K562 (cell line): Measurements from ENCODE around the gene BCL2L13. TPM values are rescaled to one million over a fixed set of nuclear protein-coding genes. Genes with fewer than 3 reads are reported as not detected.
A peak's percentile ranks its signal among the peaks of the same experiment; 100 is the strongest.

Experiments
- ATAC-seq: fragments of 200-7000 bp; cut with Tn5 transposase; 3 replicates; pipeline ENCODE4 v1.9.1; 2020; ENCODE audit warnings: moderate library complexity
- BruUV-seq: library from RNA; stranded (reverse); fragments of 400-500 nt; replicated peaks from 2 replicates; lab custom pipeline; 2021; lab: Mats Ljungman, UMichigan
- CTCF ChIA-PET: fragments of 300-600 bp; formaldehyde crosslinking; extraction: SDS; loops from one replicate; lab custom pipeline; 2021; ENCODE audit warnings: low intra/inter-chr PET ratio; lab: Yijun Ruan, JAX
- POLR2A ChIA-PET: fragments of 300-600, 350-650 bp; sonication (Branson Sonifier 250); formaldehyde crosslinking; extraction: SDS; loops from one replicate; lab custom pipeline; 2021; ENCODE audit warnings: antibody characterized with exemption, inconsistent platforms; lab: Yijun Ruan, JAX
- DNase-seq, 4 experiments: peaks; one replicate each; pipeline versions ENCODE4 v3.0.0 to v3.0.0-alpha.2; 2011 to 2018; ENCODE audit warnings: low spot score in 3 of 4, mixed read lengths in 3 of 4; ENCODE audit errors: extremely low read depth in 1 of 4
- FAIRE-seq: peaks from 2 replicates; lab custom pipeline; 2011; peaks lifted over from hg19 to GRCh38; lab: Jason Lieb, UNC
- H2AFZ ChIP-seq: 2 replicates; pipeline ENCODE4 v1.6.0; 2011; ENCODE audit warnings: low read depth, low read length, control low read depth, inconsistent platforms
- H3K27ac ChIP-seq: fragments of 200-600 bp; 3 replicates; pipeline ENCODE4 v1.8.0; 2011; ENCODE audit warnings: low read depth, mild to moderate bottlenecking, control low read depth, inconsistent platforms, low read length, moderate library complexity, mixed read lengths; ENCODE audit errors: extremely low read depth
- H3K27me3 ChIP-seq, 2 experiments: fragments of 300-600 bp in 1 of 2; 2 replicates in 1 of 2; 3 replicates in 1 of 2; pipeline versions ENCODE4 v1.6.0 to v1.8.0; 2011; ENCODE audit warnings: inconsistent platforms in 2 of 2, low read length in 2 of 2, mild to moderate bottlenecking in 1 of 2, mixed read lengths in 1 of 2, moderate library complexity in 1 of 2; ENCODE audit not compliant: control insufficient read depth in 2 of 2, insufficient read depth in 2 of 2
- H3K36me3 ChIP-seq: fragments of 300-600 bp; 3 replicates; pipeline ENCODE4 v1.8.0; 2011; ENCODE audit warnings: mild to moderate bottlenecking, low read length, inconsistent platforms; ENCODE audit not compliant: control insufficient read depth, insufficient read depth
- H3K4me1 ChIP-seq, 2 experiments: fragments of 200-600 bp in 1 of 2; replicated peaks in 1 of 2; 2 replicates in 1 of 2; 3 replicates in 1 of 2; pipeline versions ENCODE4 v1.5.1 to v1.8.0; 2011; ENCODE audit warnings: inconsistent platforms in 2 of 2, low read length in 2 of 2, mild to moderate bottlenecking in 1 of 2, mixed read lengths in 1 of 2, moderate library complexity in 1 of 2; ENCODE audit not compliant: control insufficient read depth in 2 of 2, insufficient read depth in 2 of 2
- H3K4me2 ChIP-seq: 2 replicates; pipeline ENCODE4 v1.6.1; 2011; ENCODE audit warnings: low read length, control low read depth, inconsistent platforms, mixed read lengths; ENCODE audit not compliant: insufficient read depth
- H3K4me3 ChIP-seq: fragments of 200-600 bp; sonication (generic), shearing (Covaris generic); 2 replicates; pipeline ENCODE4 v1.5.1; 2016; ENCODE audit warnings: control low read depth, inconsistent platforms
- H3K79me2 ChIP-seq: fragments of 200-600 bp; 3 replicates; pipeline ENCODE4 v1.8.0; 2011; ENCODE audit warnings: low read length, inconsistent platforms; ENCODE audit not compliant: control insufficient read depth, insufficient read depth
- H3K9ac ChIP-seq, 2 experiments: 2 replicates each; pipeline versions ENCODE4 v1.6.0 to v1.6.1; 2011; ENCODE audit warnings: low read depth in 2 of 2, low read length in 2 of 2, control low read depth in 1 of 2, inconsistent platforms in 1 of 2, mild to moderate bottlenecking in 1 of 2, mixed read lengths in 1 of 2; ENCODE audit not compliant: insufficient read depth in 1 of 2
- H3K9me1 ChIP-seq: one replicate; pipeline ENCODE4 v1.6.0; 2011; ENCODE audit warnings: inconsistent platforms, mild to moderate bottlenecking, low read length, moderate library complexity; ENCODE audit not compliant: control insufficient read depth, insufficient read depth
- H3K9me3 ChIP-seq: replicated peaks from 2 replicates; pipeline ENCODE4 v1.5.1; 2011; ENCODE audit warnings: low read depth, low read length, inconsistent platforms; ENCODE audit not compliant: control insufficient read depth, insufficient read depth
- H4K20me1 ChIP-seq: replicated peaks from 2 replicates; pipeline ENCODE4 v1.6.1; 2011; ENCODE audit warnings: low read length, inconsistent platforms, mixed read lengths; ENCODE audit not compliant: control insufficient read depth, insufficient read depth
- CREM ChIP-seq: IDR thresholded peaks from 2 replicates; pipeline ENCODE4 v1.6.1; 2014; ENCODE audit warnings: antibody characterized with exemption, low read depth
- ESRRA ChIP-seq: fragments of 450-650 bp; IDR thresholded peaks from 2 replicates; pipeline ENCODE4 v1.6.1; 2014; ENCODE audit warnings: low read depth, mild to moderate bottlenecking, moderate library complexity, borderline replicate concordance
- FOXK2 ChIP-seq, 2 experiments: fragments of 450-650 bp; IDR thresholded peaks in 1 of 2; conservative IDR thresholded peaks in 1 of 2; 2 replicates each; pipeline ENCODE4 v1.6.1; 2016; ENCODE audit warnings: low read depth in 2 of 2, mild to moderate bottlenecking in 1 of 2
- FOXP4 ChIP-seq: sonication (generic); formaldehyde crosslinking; IDR thresholded peaks from 2 replicates; pipeline ENCODE4 v1.8.0; 2022; ENCODE audit warnings: mild to moderate bottlenecking, missing genetic modification reagents, borderline replicate concordance
- GABPB2 ChIP-seq: fragments of 250-450 bp; sonication (Bioruptor Pico); conservative IDR thresholded peaks from 2 replicates; pipeline ENCODE4 v1.5.1; 2021; ENCODE audit warnings: mild to moderate bottlenecking
- HMGN3 ChIP-seq: IDR thresholded peaks from 2 replicates; pipeline ENCODE4 v1.6.1; 2011; ENCODE audit warnings: borderline replicate concordance, low read depth, mild to moderate bottlenecking, mixed read lengths, low read length; ENCODE audit not compliant: insufficient read length; ENCODE audit errors: extremely low read depth
- MBD2 ChIP-seq: sonication (generic); IDR thresholded peaks from 2 replicates; pipeline ENCODE4 v1.6.1; 2016; ENCODE audit warnings: low read depth, borderline replicate concordance
- RBFOX2 ChIP-seq: fragments of 200-400 bp; formaldehyde crosslinking; IDR thresholded peaks from 2 replicates; pipeline ENCODE4 v1.6.1; 2017; ENCODE audit warnings: low read depth, mild to moderate bottlenecking, low read length, moderate library complexity
- RFX1 ChIP-seq: fragments of 450-650 bp; IDR thresholded peaks from 2 replicates; pipeline ENCODE4 v1.6.1; 2016; ENCODE audit warnings: mild to moderate bottlenecking, moderate library complexity
- SNIP1 ChIP-seq: fragments of 450-650 bp; IDR thresholded peaks from 2 replicates; pipeline ENCODE4 v1.7.1; 2017; ENCODE audit warnings: low read depth, mild to moderate bottlenecking
- SP2 ChIP-seq: IDR thresholded peaks from 2 replicates; pipeline ENCODE4 v1.6.1; 2011; ENCODE audit warnings: mild to moderate bottlenecking, low read depth, low read length, moderate library complexity; ENCODE audit not compliant: poor library complexity, severe bottlenecking; ENCODE audit errors: extremely low read depth
- SRSF1 ChIP-seq: fragments of 200-400 bp; formaldehyde crosslinking; IDR thresholded peaks from 2 replicates; pipeline ENCODE4 v1.6.1; 2017; ENCODE audit warnings: mild to moderate bottlenecking, low read depth, low read length, moderate library complexity
- ZBTB1 ChIP-seq: sonication (generic); formaldehyde crosslinking; IDR thresholded peaks from 2 replicates; pipeline ENCODE4 v1.8.1; 2023; ENCODE audit warnings: missing genetic modification reagents, low read depth, mild to moderate bottlenecking, borderline replicate concordance
- ZC3H4 ChIP-seq: sonication (generic); formaldehyde crosslinking; IDR thresholded peaks from 2 replicates; pipeline ENCODE4 v1.9.0; 2021; ENCODE audit warnings: missing genetic modification reagents, borderline replicate concordance
- ZNF140 ChIP-seq: fragments of 250-450 bp; sonication (Bioruptor Pico); IDR thresholded peaks from 2 replicates; pipeline ENCODE4 v1.8.0; 2021; ENCODE audit warnings: moderate library complexity, mild to moderate bottlenecking, inconsistent platforms
- ZNF253 ChIP-seq: fragments of 250-450 bp; sonication (Bioruptor Pico); conservative IDR thresholded peaks from 2 replicates; pipeline ENCODE4 v1.6.1; 2021; ENCODE audit warnings: mild to moderate bottlenecking
- ZNF408 ChIP-seq: fragments of 250-450 bp; sonication (Bioruptor Pico); IDR thresholded peaks from 2 replicates; pipeline ENCODE4 v1.4.0; 2020; ENCODE audit warnings: low read depth, mild to moderate bottlenecking, moderate library complexity
- ZNF507 ChIP-seq: conservative IDR thresholded peaks from 2 replicates; pipeline ENCODE4 v1.6.1; 2017; ENCODE audit warnings: missing genetic modification characterization, missing compliant biosample characterization
- ZSCAN32 ChIP-seq: fragments of 450-650 bp; formaldehyde crosslinking; IDR thresholded peaks from 2 replicates; pipeline ENCODE4 v1.4.0; 2020; ENCODE audit warnings: mild to moderate bottlenecking, moderate library complexity
- WGBS: fragments of 100-300 bp; shearing (Covaris generic); methylation state at CpG from one replicate; pipeline ENCODE4 v1.1.6; 2016; ENCODE audit warnings: low coverage, mixed read lengths; ENCODE audit not compliant: insufficient coverage; ENCODE audit errors: missing lambda C conversion rate; 5-methylcytosine and 5-hydroxymethylcytosine counted together
- in situ Hi-C: fragments of 300-500 bp; cut with MboI; formaldehyde crosslinking; loops from 4 replicates; pipeline ENCODE4 v1.15.0; 2018; ENCODE audit warnings: inconsistent platforms, mixed read lengths
- intact Hi-C: fragments of 100-400 bp; cut with micrococcal nuclease; formaldehyde crosslinking; loops from 2 replicates; pipeline ENCODE4 v1.14.2; 2022
- polyA plus RNA-seq, 8 experiments: library from polyadenylated mRNA; depleted of rRNA in 4 of 8; stranded (reverse) in 5 of 8; unstranded in 3 of 8; fragments of >200 nt; fragmentation: Nextera tagmentation in 2 of 8; fragmentation: Illumina TruSeq in 1 of 8; extraction: Ambion mirVana in 2 of 8; extraction: Trizol in 1 of 8; gene quantifications; 2 replicates each; pipeline versions ENCODE4 v1.2.1 to v1.2.3, GENCODE V29; 2011 to 2014; ENCODE audit warnings: inconsistent platforms in 1 of 8, missing spikeins in 1 of 8
- total RNA-seq, 7 experiments: library from RNA; depleted of rRNA in 6 of 7; stranded (reverse); fragments of >200 nt in 6 of 7; fragmentation: Illumina TruSeq in 2 of 7; extraction: Trizol in 2 of 7; gene quantifications; 2 replicates each; pipeline versions ENCODE4 v1.2.1 to v1.2.3, GENCODE V29; 2011 to 2021; ENCODE audit warnings: low replicate concordance in 1 of 7

The BCL2L13 gene
- total and polyA plus RNA-seq, 9 of the 15 experiments (the other 6 are each of a cell fraction or from before 2014, with no cell fraction given) = 41.5 to 63.4 (median 56.5) TPM

- ATAC-seq = peak; percentile 67
- Histone ChIP-seq H3K27me3 (no peaks in the 10 kb centered on the region), H3K4me2 (peak within 1 kb of the TSS; percentile 82), H2AFZ (peak within 1 kb of the TSS; percentile 89), H4K20me1 (peaks cover 38% of the 10 kb centered on the region), H3K27ac (peak within 1 kb of the TSS; percentile 81; the same call in 2 of the 3 replicates), H3K9ac (peak within 1 kb of the TSS; percentile 69 to 92), H3K79me2 (peaks cover 45% of the 10 kb centered on the region), H3K4me1 (peaks cover 19 to 72% of the 10 kb centered on the region in 2 experiments), H3K36me3 (peaks cover 15% of the 10 kb centered on the region; the same call in 2 of the 3 replicates), H3K4me3 (peak within 1 kb of the TSS; percentile 76), H3K9me3 (no peaks in the 10 kb centered on the region), H3K9me1 (no peaks in the 10 kb centered on the region)
- ChIA-PET POLR2A (interaction anchor here (0.5 to 7.0 kb wide), 8 partner anchors 11 to 685 kb away, joined by 3 to 54 read pairs (median 5); no protein-coding TSS in a partner anchor), CTCF (no interaction called here)
- peak; percentile 71 to 91 (median 85) for DNase-seq
- BruUV-seq = no TSS peak
- in situ Hi-C loops = no loop called here
- peak; percentile 26 for FAIRE-seq
- intact Hi-C loops = loop anchor here (10.0 kb wide), 1 partner anchor 290 kb away; no protein-coding TSS in a partner anchor
- 2% methylated on average over 12 of the region's 64 CpGs for WGBS
- TF ChIP-seq GABPB2 (CRISPR knock-in tag) (no peak), SRSF1 (no peak), CREM (0 out of 2 replicates have a peak, but pooled peaks have one; percentile 2), FOXK2 (conservative IDR thresholded peaks at IDR 0.05 in 1 of 2, IDR thresholded peaks at IDR 0.05 in 1 of 2; ENCODE audit: low read depth in 2 of 2) (no peak), SP2 (no peak), FOXP4 (CRISPR knock-in tag) (no peak), RBFOX2 (peak; percentile 65), SNIP1 (no peak), ZBTB1 (no peak), ZSCAN32 (CRISPR knock-in tag) (no peak), HMGN3 (peak; percentile 26), ZNF140 (CRISPR knock-in tag) (no peak), ZNF253 (CRISPR knock-in tag) (no peak), ZNF507 (tag) (no peak), ZNF408 (no peak), MBD2 (no peak), ESRRA (no peak), ZC3H4 (CRISPR knock-in tag) (no peak), RFX1 (no peak)
Observed at GRCh38 chr22:17774206-17774925, 135.8 kb downstream of the BCL2L13 start, which contains the start of gene BID. TSS of gene BID (minus strand) at chr22:17774469. CDS start at chr22:17750116, 24,353 bp downstream.
